ENCODE results near the gene TGFBRAP1.

DNA sequence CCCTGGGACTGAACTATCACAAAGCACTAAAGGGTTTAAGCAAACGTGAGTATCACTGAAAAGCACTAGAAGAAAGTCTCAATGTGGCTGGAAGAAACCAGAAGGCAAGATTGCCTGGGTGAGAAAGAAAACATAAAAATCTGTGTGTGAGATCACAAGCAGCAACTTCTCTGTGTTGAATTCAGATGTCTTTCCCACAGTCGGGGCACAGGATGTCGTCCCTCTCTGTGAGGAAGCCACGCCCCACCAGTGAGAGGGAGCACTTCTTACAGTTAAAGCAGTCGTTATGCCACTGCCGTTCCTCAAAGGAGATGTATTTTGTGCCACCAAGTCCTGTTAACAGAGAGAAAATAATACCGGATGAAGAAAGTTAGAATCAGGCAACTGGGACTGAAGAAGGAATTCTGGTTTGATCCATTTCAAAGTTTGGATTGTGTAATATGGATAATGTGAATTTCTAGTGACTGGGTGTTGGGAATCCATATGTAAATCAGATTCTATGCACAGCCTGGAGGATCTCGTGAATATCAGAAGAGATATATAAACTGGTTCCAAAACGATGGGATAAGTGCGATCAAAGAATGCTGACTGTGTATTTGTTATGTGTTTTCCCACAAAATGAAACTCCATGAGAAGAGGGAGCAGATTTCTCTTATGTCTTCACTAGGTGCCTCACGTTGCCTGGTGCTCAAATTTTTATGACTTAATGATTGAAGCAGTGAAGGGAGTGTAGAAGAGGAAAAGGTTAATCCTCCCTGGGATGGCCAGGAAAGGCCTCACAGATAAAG is 31.8 kb upstream of the TGFBRAP1 start:
- TF ChIP-seq CTCF (IDR thresholded peaks at IDR 0.05) (no peak), POLR2A (IDR thresholded peaks at IDR 0.05) (no peak)

Measured in uterus (tissue), 2 donors.